HG03139 (cell line): ENCODE measurements around the gene GALNT14.

Experiments
- ATAC-seq: cut with Tn5 transposase; IDR thresholded peaks from one replicate; pipeline ENCODE4 v1.9.1; 2021; ENCODE audit not compliant: unreplicated experiment

The GALNT14 gene

GRCh38 chr2:31058096-31059035, 79.9 kb downstream of the GALNT14 start:
- no peak for ATAC-seq

- ATAC-seq: no peak
Measured at GRCh38 chr2:31057691-31058090, 80.5 kb downstream of the GALNT14 start.

GRCh38 chr2:31055938-31056337, 82.3 kb downstream of the GALNT14 start:
- no peak for ATAC-seq

GRCh38 chr2:31054842-31055388, 83.3 kb downstream of the GALNT14 start:
- ATAC-seq: no peak

- ATAC-seq: no peak
Measured at GRCh38 chr2:31053929-31054782, 84.1 kb downstream of the GALNT14 start.

GRCh38 chr2:31052284-31052683, 86.0 kb downstream of the GALNT14 start:
- no peak for ATAC-seq

- no peak for ATAC-seq
Measured at GRCh38 chr2:31051258-31052140, 86.7 kb downstream of the GALNT14 start.

- ATAC-seq: no peak
Measured at GRCh38 chr2:31049916-31050588, 88.2 kb downstream of the GALNT14 start.

- ATAC-seq: no peak
Measured at GRCh38 chr2:31049264-31049663, 89.0 kb downstream of the GALNT14 start.

GRCh38 chr2:31047599-31047998, 90.6 kb downstream of the GALNT14 start:
- ATAC-seq: no peak

- ATAC-seq: no peak
Measured at GRCh38 chr2:31038385-31038784, 99.9 kb downstream of the GALNT14 start.

- ATAC-seq: no peak
Measured at GRCh38 chr2:31037058-31037457, 101.2 kb downstream of the GALNT14 start.

GRCh38 chr2:31033032-31033431, 105.2 kb downstream of the GALNT14 start:
- no peak for ATAC-seq

GRCh38 chr2:31032475-31032874, 105.8 kb downstream of the GALNT14 start:
- no peak for ATAC-seq

GRCh38 chr2:31031132-31031706, 107.0 kb downstream of the GALNT14 start:
- ATAC-seq: peak; percentile 75

- no peak for ATAC-seq
Measured at GRCh38 chr2:31028417-31028816, 109.8 kb downstream of the GALNT14 start.

GRCh38 chr2:31027549-31027948, 110.7 kb downstream of the GALNT14 start:
- ATAC-seq: no peak

GRCh38 chr2:31023541-31023940, 114.7 kb downstream of the GALNT14 start:
- no peak for ATAC-seq

GRCh38 chr2:31020713-31021112, 117.5 kb downstream of the GALNT14 start:
- no peak for ATAC-seq

GRCh38 chr2:31018280-31018679, 120.0 kb downstream of the GALNT14 start:
- no peak for ATAC-seq
